Stimulated activated naive CD8-positive, alpha-beta T cell treated with anti-CD3 and anti-CD28 coated beads, Interleukin-15, amount 100 ng/mL, for 72 hours (primary cell): ENCODE data around the gene SMYD1.

Experiments
- ATAC-seq: fragments of 150-1000 bp; cut with Tn5 transposase; 2 replicates; pipeline ENCODE4 v1.10.0; 2021; ENCODE audit warnings: mild to moderate bottlenecking, moderate library complexity
- DNase-seq, 2 donors: peaks; one replicate each; pipeline ENCODE4 v3.0.0; 2021 to 2022
- H3K27ac Mint-ChIP-seq, 2 donors: one replicate each; pipeline ENCODE4 v1.8.0; 2022; ENCODE audit warnings: mild to moderate bottlenecking in 2 of 2, mixed read lengths in 2 of 2, moderate library complexity in 2 of 2
- H3K27me3 Mint-ChIP-seq: one replicate; pipeline ENCODE4 v1.8.0; 2022; ENCODE audit warnings: mixed read lengths
- H3K4me1 Mint-ChIP-seq: one replicate; pipeline ENCODE4 v1.8.0; 2022; ENCODE audit warnings: mild to moderate bottlenecking, mixed read lengths
- H3K4me3 Mint-ChIP-seq, 2 donors: one replicate each; pipeline ENCODE4 v1.8.0; 2022; ENCODE audit warnings: mild to moderate bottlenecking in 2 of 2, mixed read lengths in 2 of 2, moderate library complexity in 1 of 2
- H3K9me3 Mint-ChIP-seq, 2 donors: one replicate each; pipeline ENCODE4 v1.8.0; 2022; ENCODE audit warnings: mixed read lengths in 2 of 2

Gene SMYD1

DNA sequence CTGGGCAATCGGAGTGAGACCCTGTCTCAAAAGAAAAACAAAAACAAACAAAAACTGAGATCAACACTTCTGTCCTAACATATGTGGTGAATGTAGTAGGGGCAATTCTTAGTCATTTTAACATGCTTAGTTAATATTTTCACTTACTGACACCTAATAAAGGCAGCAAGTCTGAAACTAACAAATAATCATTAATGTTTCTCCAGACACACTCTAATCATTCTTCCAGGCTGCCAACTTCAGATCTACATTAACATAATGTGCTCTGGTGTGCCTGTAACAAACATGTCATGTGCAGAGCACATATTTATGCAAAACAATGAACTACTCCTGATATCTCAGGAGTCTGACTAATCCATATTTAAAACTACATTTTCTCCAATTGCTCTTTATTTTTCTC lies 18.0 kb upstream of the SMYD1 start:
- no peaks in the 10 kb centered on the region for H3K9me3 Mint-ChIP-seq
- peaks cover 73% of the 10 kb centered on the region for H3K4me1 Mint-ChIP-seq
- DNase-seq (no peak), ATAC-seq (no peak)
- no peak overlapping the region for H3K4me3 Mint-ChIP-seq
- no peaks in the 10 kb centered on the region for H3K27me3 Mint-ChIP-seq
- no peak overlapping the region for H3K27ac Mint-ChIP-seq

DNA sequence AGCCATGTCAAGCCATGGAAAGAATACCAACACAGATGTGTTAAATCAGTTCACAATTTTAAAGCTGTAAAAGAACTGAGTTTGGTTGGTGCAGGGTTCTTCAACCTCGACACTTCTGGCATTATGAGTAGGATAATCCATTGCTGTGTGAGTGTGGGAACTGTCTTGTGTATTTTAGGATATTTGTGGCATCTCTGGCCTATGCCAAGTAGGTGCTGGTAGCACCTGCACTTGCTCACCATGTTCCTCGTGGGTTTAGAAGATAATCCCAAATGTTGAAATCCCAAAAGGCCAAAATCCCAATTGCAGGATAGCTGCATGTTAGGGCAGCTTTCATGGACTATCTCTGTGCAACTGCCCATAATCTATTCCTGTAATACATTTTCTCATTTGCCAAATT lies 15.8 kb upstream of the SMYD1 start:
- Mint-ChIP-seq H3K27ac (no peak overlapping the region), H3K9me3 (no peaks in the 10 kb centered on the region), H3K27me3 (no peaks in the 10 kb centered on the region), H3K4me1 (peaks cover 71% of the 10 kb centered on the region), H3K4me3 (no peak overlapping the region)
- ATAC-seq = no peak
- no peak for DNase-seq

GRCh38 chr2:88053296-88053695 lies 14.3 kb upstream of the SMYD1 start:
- Mint-ChIP-seq H3K27me3 (no peaks in the 10 kb centered on the region), H3K4me1 (peaks cover 77% of the 10 kb centered on the region), H3K4me3 (peak overlapping the region; percentile 98), H3K9me3 (no peaks in the 10 kb centered on the region), H3K27ac (peak overlapping the region in 1 of 2 donors; percentile 89)
- ATAC-seq (no peak), DNase-seq (no peak)

DNA sequence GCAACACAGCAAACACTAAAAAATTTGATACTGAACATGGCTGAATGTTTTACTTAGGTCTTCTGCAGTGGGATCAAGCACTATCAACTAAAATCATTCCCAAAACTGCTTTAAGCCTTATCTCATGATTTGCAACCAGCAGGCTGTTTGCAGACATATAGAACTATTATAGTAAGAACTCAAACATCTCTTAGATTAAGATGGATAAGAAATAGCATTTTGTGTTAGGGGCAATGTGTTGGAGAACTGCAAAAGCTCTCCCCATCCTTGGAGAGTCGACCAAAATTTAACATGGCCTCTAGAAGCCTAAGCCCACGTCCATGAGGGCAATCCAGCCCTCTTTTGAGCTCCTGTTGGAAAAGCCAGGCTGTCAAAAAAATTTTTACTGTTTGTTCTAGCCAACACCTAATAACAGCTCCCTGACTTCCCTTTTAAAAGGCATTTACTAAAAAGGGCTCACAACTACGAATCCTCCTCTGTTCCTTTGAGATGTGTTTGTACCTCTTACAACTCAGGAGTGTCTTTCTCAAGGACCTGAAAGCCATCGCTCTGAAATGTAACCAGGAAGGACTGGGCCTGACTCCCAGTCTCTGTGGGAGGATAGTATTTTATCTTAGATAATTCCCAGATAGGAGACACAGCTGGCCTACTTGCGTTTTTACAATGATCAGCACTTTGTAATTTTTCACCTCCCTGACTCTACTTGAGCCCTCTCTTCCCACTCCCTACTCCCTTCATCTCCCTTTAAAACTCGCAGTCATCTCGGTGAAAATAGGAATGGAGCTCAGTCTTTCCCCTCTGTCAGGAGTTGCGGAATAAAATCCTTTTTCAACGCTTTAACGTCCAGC lies 13.5 kb upstream of the SMYD1 start:
- DNase-seq = no peak
- no peak for ATAC-seq
- no peaks in the 10 kb centered on the region for H3K9me3 Mint-ChIP-seq
- peak overlapping the region; percentile 99 for H3K27ac Mint-ChIP-seq
- no peaks in the 10 kb centered on the region for H3K27me3 Mint-ChIP-seq
- peaks cover 74% of the 10 kb centered on the region for H3K4me1 Mint-ChIP-seq
- peak overlapping the region; percentile 98 for H3K4me3 Mint-ChIP-seq

DNA sequence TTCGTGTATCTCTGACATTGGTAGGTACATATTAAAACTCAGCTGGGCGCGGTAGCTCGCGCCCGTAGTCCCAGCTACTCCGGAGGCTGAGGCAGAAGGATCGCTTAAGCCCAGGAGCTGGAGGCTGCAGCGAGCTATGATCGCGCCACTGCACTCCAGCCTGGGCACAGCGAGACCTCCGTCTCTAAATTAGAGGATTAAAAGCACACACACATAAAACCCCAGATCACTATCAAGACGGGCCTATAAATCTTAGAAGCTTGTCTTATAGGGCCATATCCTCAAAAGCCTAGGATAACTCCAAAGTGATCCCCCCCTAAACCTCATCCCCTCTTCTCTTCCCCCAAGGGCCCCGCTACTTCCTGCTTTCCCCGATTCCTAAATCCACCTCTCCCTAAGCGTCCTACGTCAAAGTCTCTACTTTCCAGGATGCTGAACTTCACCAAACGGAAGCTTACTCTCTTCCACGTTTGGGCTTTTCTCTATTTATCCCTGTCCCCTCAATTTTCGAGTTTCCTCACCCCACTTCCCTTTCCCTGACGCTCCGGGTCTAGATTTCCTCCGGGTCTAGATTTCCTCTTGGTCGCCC lies 12.7 kb upstream of the SMYD1 start:
- H3K27ac Mint-ChIP-seq = peak overlapping the region; percentile 99
- H3K27me3 Mint-ChIP-seq = no peaks in the 10 kb centered on the region
- peaks cover 73% of the 10 kb centered on the region for H3K4me1 Mint-ChIP-seq
- peak in 1 of 2 donors; percentile 11 for DNase-seq
- no peaks in the 10 kb centered on the region for H3K9me3 Mint-ChIP-seq
- ATAC-seq = no peak
- H3K4me3 Mint-ChIP-seq = peak overlapping the region; percentile 98

DNA sequence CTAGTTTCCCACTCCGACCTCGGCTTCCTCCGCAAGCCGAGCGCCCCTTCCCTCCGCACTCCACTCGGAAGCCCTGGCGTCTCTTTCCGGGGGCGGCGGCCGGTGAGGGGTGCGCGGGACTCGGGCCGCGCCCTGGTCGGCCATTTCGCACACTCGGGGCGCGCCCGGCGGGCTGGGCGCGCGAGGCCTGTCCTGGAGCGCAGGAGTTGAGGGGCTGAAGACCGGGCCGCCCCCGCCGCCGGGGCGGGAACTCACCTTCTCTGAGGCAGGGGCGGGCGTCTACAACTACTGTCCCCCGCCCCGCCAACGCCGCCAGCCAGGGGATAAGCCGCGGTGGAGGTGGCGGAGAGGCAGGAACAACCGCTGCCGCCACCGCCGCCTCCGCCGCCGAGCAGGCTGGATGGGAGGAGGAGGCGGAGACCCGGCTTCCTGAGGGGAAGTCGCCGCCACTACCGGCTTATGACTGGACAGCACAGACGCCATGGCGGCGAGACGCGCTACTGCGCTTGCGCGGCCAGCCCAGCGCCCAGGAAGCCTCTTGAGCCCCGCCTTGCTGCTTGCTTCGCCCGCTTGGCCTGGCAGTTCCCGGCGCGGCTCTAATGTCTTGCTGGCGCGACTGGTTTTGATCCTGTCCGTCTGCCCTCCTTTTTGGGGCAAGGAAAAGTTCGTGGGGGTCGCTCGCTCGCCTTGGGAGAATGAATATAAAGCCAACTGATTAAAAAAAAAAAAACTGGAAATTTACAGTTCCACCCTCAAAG lies 12.1 kb upstream of the SMYD1 start, which contains the start of gene KRCC1:
TSS of gene KRCC1 (minus strand) at position 413 of the 758 bp plus-strand sequence. CDS start 27,220 bp downstream, outside the sequence.
- H3K9me3 Mint-ChIP-seq = no peaks in the 10 kb centered on the region
- no peaks in the 10 kb centered on the region for H3K27me3 Mint-ChIP-seq
- peaks cover 68% of the 10 kb centered on the region for H3K4me1 Mint-ChIP-seq
- H3K4me3 Mint-ChIP-seq = peak within 1 kb of the TSS; percentile 98
- peak; percentile 92 to 94 for DNase-seq
- peak within 1 kb of the TSS; percentile 99 for H3K27ac Mint-ChIP-seq
- ATAC-seq = peak; percentile 94

DNA sequence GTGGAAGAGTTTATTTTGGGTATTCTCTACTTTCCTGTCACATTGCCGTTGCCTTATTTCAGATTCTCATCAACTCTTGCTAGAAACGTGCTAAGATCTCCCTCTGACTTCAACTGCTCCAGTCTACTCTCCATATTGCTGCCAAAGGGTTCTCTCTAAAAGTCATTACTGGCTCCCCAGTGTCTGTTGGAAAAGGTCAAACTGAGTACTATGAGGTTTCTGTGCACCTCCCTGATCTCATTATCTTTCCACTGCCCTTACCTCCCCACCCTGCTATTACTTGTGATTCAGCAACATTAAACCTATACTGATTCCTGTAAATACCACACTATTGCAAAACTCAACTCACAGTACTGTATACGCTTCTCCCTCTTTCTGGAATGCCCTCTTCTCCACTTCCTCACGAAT lies 10.2 kb upstream of the SMYD1 start:
- DNase-seq = no peak
- Mint-ChIP-seq H3K9me3 (no peaks in the 10 kb centered on the region), H3K27me3 (no peaks in the 10 kb centered on the region), H3K4me1 (peaks cover 61% of the 10 kb centered on the region), H3K4me3 (peak overlapping the region; percentile 13 to 20), H3K27ac (peak overlapping the region in 1 of 2 donors; percentile 22)
- ATAC-seq = no peak

DNA sequence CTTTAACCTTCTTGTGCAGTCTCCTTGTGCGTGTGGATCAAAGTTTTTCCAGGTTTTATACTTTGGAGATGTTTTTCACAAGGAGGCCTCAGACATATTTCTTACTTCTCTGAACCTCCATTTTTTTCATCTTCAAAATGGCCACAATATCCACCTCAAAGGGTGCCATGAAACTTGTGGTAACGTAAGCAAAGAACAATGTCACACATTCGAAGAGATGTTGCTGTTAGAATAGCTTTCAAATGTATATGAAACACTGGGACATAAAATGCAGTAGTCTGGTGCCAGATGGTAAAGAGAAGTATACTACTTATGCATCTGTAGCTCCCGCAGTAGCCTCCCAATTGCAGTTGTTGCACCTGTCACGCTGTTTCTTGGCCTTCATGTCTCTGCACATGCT lies 9.4 kb upstream of the SMYD1 start:
- no peak for ATAC-seq
- no peak overlapping the region for H3K27ac Mint-ChIP-seq
- H3K9me3 Mint-ChIP-seq = no peaks in the 10 kb centered on the region
- no peaks in the 10 kb centered on the region for H3K27me3 Mint-ChIP-seq
- peak overlapping the region in 1 of 2 donors; percentile 16 for H3K4me3 Mint-ChIP-seq
- DNase-seq = no peak
- peaks cover 54% of the 10 kb centered on the region for H3K4me1 Mint-ChIP-seq

DNA sequence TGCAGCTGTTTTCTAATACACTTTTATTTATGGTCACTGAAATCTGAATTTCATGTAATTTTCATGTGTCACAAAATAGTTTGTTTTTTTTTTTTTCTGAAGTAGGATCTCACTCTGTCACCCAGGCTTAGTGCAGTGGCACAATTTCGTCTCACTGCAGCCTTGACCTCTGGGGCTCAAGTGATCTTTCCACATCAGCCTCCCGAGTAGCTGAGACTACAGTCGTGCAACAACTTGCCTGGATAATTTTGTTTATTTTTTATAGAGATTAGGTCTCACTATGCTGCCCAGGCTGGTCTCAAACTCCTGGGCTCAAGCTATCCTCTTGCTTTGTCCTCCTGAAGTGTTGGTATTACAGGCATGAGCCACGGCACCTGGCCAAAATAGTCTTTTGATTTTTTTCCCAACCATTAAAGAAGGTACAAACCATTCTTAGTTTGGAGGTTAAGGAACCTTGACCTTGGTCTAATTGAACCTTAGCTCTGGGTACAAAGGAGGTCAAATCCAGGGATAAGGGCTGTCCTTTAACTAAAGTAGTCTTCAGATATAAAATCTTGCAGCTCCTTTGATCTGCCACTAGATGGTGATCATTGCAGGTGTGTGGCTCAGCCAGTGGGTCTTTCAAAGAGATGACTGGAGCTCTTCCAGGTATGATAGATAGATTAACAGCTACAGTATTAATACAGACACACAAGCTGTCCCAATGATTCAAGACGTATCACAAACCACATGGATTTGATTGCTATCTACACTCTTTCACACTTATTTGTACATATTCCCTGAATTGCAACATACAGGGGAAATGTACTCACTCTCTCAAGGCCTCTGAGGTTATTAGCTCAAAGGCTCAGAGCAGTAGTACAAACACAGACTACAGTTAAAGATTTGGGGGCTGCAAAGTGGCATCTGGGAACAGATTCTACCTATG lies 7.4 kb upstream of the SMYD1 start:
- DNase-seq (peak in 1 of 2 donors; percentile 30), ATAC-seq (peak; percentile 48)
- H3K4me1 Mint-ChIP-seq = peaks cover 37% of the 10 kb centered on the region
- no peaks in the 10 kb centered on the region for H3K9me3 Mint-ChIP-seq
- H3K4me3 Mint-ChIP-seq = no peak overlapping the region
- no peak overlapping the region for H3K27ac Mint-ChIP-seq
- H3K27me3 Mint-ChIP-seq = no peaks in the 10 kb centered on the region

- no peak for DNase-seq
- Mint-ChIP-seq H3K9me3 (no peaks in the 10 kb centered on the region), H3K4me3 (no peak overlapping the region), H3K27me3 (no peaks in the 10 kb centered on the region), H3K27ac (no peak overlapping the region), H3K4me1 (peaks cover 33% of the 10 kb centered on the region)
- ATAC-seq = peak; percentile 13
Measured at GRCh38 chr2:88060907-88061275, 6.7 kb upstream of the SMYD1 start.

- ATAC-seq = no peak
- peaks cover 29% of the 10 kb centered on the region for H3K4me1 Mint-ChIP-seq
- H3K4me3 Mint-ChIP-seq = no peak overlapping the region
- DNase-seq = no peak
- no peak overlapping the region for H3K27ac Mint-ChIP-seq
- H3K9me3 Mint-ChIP-seq = no peaks in the 10 kb centered on the region
- no peaks in the 10 kb centered on the region for H3K27me3 Mint-ChIP-seq
Measured at GRCh38 chr2:88061295-88061694, 6.3 kb upstream of the SMYD1 start.

DNA sequence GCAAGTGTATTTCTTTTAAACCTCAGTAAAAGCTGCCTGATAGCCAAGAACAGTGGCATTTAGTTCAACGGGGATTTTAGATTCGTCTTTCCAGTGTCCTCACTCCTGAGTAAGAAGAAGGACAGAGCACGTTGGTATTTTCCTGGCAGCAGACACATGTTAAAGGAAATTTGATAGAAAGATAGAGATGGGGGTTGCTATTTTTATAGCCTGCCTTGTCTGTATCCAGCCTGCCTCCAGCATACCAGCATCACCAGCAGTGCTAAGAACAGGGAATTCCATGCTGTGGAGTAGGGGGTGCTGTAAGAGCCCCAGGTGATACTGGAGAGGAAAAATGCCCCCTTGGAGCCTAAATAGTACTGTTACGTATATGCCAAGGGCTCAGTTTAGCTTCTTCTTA lies 1.1 kb upstream of the SMYD1 start:
- DNase-seq = no peak
- ATAC-seq = no peak
- Mint-ChIP-seq H3K27me3 (no peaks in the 10 kb centered on the region), H3K9me3 (no peaks in the 10 kb centered on the region), H3K4me1 (peaks cover 3% of the 10 kb centered on the region), H3K27ac (no peak overlapping the region), H3K4me3 (no peak overlapping the region)

DNA sequence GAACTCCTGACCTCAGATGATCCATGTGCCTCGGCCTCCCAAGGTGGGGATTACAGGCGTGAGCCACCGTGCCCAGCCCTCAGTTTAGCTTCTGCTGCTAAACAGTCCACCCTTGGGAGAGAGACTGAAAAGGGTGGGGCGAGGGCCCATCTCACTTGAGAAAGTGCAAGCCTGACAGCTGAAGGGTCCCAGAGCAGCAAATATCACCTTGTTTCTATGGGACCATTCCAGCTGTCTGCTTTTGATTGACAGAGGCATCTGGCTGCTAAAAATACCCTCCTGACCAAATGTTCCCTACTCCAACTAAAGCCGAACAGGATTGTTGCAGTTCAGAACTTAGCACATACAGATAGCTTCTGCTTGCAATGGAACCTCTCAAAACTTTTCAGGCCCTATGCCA lies 436 bp upstream of the SMYD1 start:
- Mint-ChIP-seq H3K4me3 (no peak overlapping the region), H3K27me3 (no peaks in the 10 kb centered on the region), H3K9me3 (no peaks in the 10 kb centered on the region), H3K27ac (no peak overlapping the region), H3K4me1 (no peaks in the 10 kb centered on the region)
- DNase-seq (no peak), ATAC-seq (no peak)

- DNase-seq (no peak), ATAC-seq (no peak)
- no peaks in the 10 kb centered on the region for H3K4me1 Mint-ChIP-seq
- no peak overlapping the region for H3K4me3 Mint-ChIP-seq
- no peak overlapping the region for H3K27ac Mint-ChIP-seq
- no peaks in the 10 kb centered on the region for H3K27me3 Mint-ChIP-seq
- no peaks in the 10 kb centered on the region for H3K9me3 Mint-ChIP-seq
Measured at GRCh38 chr2:88068044-88068443, 419 bp downstream of the SMYD1 start.

DNA sequence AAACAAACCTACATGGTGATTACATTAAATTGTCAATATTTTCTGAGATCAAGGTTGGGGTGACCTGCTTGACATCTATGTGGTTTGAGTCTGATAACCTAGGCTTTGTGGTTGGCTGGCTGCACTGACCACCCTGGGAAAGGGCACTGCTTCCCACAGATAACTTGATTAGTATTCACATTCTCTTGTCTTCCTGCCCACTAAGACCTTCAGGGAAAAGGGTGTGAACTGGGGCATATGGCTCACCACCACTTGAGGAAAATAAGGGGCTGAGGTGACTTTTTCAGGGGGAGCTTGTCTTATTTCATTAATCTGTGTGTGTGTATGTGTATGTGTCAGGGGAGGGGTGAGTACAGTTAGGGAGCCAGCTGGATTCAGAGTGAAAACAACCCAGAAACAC lies 1.5 kb downstream of the SMYD1 start:
- DNase-seq = no peak
- Mint-ChIP-seq H3K4me1 (no peaks in the 10 kb centered on the region), H3K9me3 (no peaks in the 10 kb centered on the region), H3K4me3 (no peak overlapping the region), H3K27me3 (no peaks in the 10 kb centered on the region), H3K27ac (no peak overlapping the region)
- no peak for ATAC-seq
